Cerebellar nuclear complex (tissue), 1 donor: ENCODE measurements around the gene MCM7.
A peak's percentile ranks its signal among the peaks of the same experiment; 100 is the strongest.

ENCODE experiments used
- DNase-seq, 2 experiments: peaks; one replicate each; lab custom pipeline; 2025; lab: John Stamatoyannopoulos, UW

Gene MCM7

GRCh38 chr7:100071018-100071723 is 30.0 kb downstream of the MCM7 start:
- DNase-seq, result no peak

- no peak for DNase-seq
Measured at GRCh38 chr7:100069991-100070390, 31.2 kb downstream of the MCM7 start.

- no peak for DNase-seq
Measured at GRCh38 chr7:100066953-100067352, 34.2 kb downstream of the MCM7 start.

- no peak for DNase-seq
Measured at GRCh38 chr7:100065452-100066186, 35.6 kb downstream of the MCM7 start.

DNA sequence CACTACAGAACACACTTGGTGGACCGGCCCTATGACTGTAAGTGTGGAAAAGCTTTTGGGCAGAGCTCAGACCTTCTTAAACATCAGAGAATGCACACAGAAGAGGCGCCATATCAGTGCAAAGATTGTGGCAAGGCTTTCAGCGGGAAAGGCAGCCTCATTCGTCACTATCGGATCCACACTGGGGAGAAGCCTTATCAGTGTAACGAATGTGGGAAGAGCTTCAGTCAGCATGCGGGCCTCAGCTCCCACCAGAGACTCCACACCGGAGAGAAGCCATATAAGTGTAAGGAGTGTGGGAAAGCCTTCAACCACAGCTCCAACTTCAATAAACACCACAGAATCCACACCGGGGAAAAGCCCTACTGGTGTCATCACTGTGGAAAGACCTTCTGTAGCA is 37.0 kb downstream of the MCM7 start:
- DNase-seq, result no peak

DNA sequence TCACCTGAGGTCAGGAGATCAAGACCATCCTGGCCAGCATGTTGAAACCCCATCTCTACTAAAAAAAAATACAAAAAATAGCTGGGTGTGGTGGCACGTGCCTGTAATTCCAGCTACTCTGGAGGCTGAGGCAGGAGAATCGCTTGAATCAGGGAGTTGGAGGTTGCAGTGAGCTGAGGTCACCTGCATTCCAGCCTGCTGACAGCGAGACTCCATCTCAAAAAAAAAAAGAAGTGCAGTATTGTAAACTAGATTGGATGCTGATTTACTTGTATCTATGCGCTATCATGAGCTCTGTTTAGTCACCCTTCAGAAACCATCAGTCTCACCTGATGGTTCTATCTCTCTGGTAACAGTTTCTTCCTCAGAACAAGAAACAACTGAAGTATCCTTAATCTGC is 37.8 kb downstream of the MCM7 start:
- DNase-seq, result no peak

- no peak for DNase-seq
Measured at GRCh38 chr7:100061518-100062193, 39.5 kb downstream of the MCM7 start.

- DNase-seq, result no peak
Measured at GRCh38 chr7:100059251-100059739, 41.9 kb downstream of the MCM7 start.

DNA sequence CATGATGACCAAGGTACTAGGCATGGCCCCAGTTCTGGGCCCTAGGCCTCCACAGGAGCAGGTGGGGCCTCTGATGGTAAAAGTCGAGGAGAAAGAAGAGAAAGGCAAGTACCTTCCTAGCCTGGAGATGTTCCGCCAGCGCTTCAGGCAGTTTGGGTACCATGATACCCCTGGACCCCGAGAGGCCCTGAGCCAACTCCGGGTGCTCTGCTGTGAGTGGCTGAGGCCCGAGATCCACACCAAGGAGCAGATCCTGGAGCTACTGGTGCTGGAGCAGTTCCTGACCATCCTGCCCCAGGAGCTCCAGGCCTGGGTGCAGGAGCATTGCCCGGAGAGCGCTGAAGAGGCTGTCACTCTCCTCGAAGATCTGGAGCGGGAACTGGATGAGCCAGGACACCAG is 44.2 kb downstream of the MCM7 start:
- DNase-seq, result no peak

- no peak for DNase-seq
Measured at GRCh38 chr7:100053215-100053614, 48.0 kb downstream of the MCM7 start.

- DNase-seq, result no peak
Measured at GRCh38 chr7:100051611-100052010, 49.6 kb downstream of the MCM7 start.

DNA sequence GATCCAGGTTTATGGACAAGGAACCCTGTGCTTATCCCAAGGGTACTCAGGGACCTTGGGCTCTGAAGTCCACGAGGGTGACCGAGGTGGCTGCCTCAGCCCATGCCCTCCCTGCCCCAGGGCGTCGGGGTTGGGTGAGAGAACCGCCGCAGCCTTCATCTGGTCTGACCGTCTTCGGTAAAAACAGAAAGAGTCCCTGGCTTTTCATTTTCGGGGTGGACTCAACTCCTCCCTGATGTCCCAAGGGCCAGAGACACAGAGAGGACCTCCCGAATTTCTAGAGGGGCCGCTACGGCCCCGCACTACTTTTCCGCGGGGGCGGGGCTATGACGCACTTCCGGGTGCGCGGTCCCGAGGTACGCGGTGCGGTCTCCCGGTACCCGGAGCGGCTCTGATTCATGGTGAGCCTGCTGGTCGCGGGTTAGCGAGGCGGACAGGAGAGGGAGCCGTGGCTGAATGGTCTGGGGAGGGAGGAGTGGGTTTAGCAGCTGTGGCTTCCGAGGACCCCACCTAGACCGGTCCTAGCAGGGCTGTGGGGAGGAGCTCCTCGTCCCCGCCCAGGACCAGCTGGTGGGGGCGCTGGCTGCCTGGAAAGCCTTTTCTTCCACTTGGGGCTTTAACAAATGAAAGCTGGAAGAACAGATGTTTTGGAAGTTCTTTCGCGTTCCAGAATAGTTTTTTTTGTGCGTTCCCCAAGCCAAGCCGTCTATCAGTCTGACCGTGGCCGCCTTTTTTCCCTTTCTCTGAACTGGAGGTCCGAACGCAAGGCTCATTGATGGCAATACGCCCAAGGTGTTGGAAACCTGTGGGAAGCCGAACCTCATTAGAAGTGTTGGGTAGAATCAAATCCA is 51.5 kb downstream of the MCM7 start, which contains the start of gene ZSCAN21:
Gene ZSCAN21 (plus strand): TSS at position 334 of the 851 bp plus-strand sequence. CDS start 7,233 bp downstream, outside the sequence.
- DNase-seq, result peak; percentile 58 to 62

DNA sequence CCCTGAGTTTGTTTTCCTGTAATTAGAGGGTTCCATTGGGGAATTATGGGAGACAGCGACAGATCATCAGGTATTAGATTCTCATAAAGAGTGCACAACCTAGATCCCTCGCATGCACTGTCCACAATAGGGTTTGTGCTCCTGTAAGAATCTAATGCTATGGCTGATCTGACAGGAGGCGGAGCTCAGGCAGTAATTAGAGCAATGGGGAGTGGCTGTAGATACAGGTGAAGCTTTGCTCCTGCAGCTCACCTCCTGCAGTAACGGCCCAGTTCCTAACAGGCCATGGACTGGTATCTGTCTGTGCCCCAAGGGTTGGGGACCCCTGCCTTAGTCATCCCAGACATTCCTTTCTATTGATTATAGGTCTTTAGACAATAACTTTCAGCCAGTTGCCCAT is 52.5 kb downstream of the MCM7 start:
- no peak for DNase-seq

GRCh38 chr7:100044718-100045117 is 56.5 kb downstream of the MCM7 start:
- no peak for DNase-seq
